ENCODE data around the gene TIGD2.

GRCh38 chr4:89099471-89099870 is 11.9 kb upstream of the TIGD2 start:
- TF ChIP-seq RARB (CRISPR knock-in tag; IDR thresholded peaks at IDR 0.05) (no peak), ZNF565 (CRISPR knock-in tag; conservative IDR thresholded peaks at IDR 0.05; ENCODE audit: low read depth) (no peak)

Data from SK-N-SH treated with all-trans-retinoic acid at 6 μM for 48 hours (cell line).